ENCODE measurements around the gene AAMP.

The AAMP gene

GRCh38 chr2:218218268-218219185 is 51.4 kb downstream of the AAMP start:
- no peak for FAIRE-seq

- no peak for FAIRE-seq
These were observed 52.3 kb downstream of the AAMP start for GRCh38 chr2:218217360-218218267.

GRCh38 chr2:218216674-218217359 is 53.1 kb downstream of the AAMP start, which contains the start of gene ARPC2:
Gene ARPC2 (plus strand): TSS chr2:218217189. CDS start chr2:218217471, 282 bp downstream.
- FAIRE-seq: no peak

- FAIRE-seq: no peak
These were observed 53.6 kb downstream of the AAMP start for GRCh38 chr2:218216336-218216673.
